BLaER1 treated with 17β-estradiol and CSF1 and Interleukin-3, amounts not matched to agents 10 nM and 100 nM (cell line): ENCODE measurements around the gene CDK19.
A peak's percentile ranks its signal among the peaks of the same experiment; 100 is the strongest.
"Not testable (repeated sequence)": the region's sequence is repeated elsewhere in the genome, so short reads cannot be mapped to it uniquely, and the experiment has no call there.

Source experiments
- H3K27ac ChIP-seq, 11 experiments: shearing (Covaris generic); formaldehyde crosslinking; 2 replicates each; pipeline ENCODE4 v1.8.1; 2022
- H3K27me3 ChIP-seq, 11 experiments: shearing (Covaris generic); formaldehyde crosslinking; 2 replicates each; pipeline ENCODE4 v1.8.1; 2022
- H3K36me3 ChIP-seq, 11 experiments: shearing (Covaris generic); formaldehyde crosslinking; 2 replicates each; pipeline ENCODE4 v1.8.1; 2022
- H3K4me1 ChIP-seq, 10 experiments: shearing (Covaris generic); formaldehyde crosslinking; 2 replicates each; pipeline ENCODE4 v1.8.1; 2022
- H3K4me2 ChIP-seq, 11 experiments: shearing (Covaris generic); formaldehyde crosslinking; 2 replicates each; pipeline ENCODE4 v1.8.1; 2022
- H3K4me3 ChIP-seq, 10 experiments: shearing (Covaris generic); formaldehyde crosslinking; 2 replicates each; pipeline ENCODE4 v1.8.1; 2022
- H3K9ac ChIP-seq, 11 experiments: shearing (Covaris generic); formaldehyde crosslinking; 2 replicates each; pipeline ENCODE4 v1.8.1; 2022
- H3K9me3 ChIP-seq, 11 experiments: shearing (Covaris generic); formaldehyde crosslinking; replicated peaks in 1 of 11; 2 replicates each; pipeline ENCODE4 v1.8.1; 2022
- H4K20me1 ChIP-seq, 11 experiments: shearing (Covaris generic); formaldehyde crosslinking; 2 replicates each; pipeline ENCODE4 v1.8.1; 2022
- Cebpa-rat ChIP-seq, 11 experiments: shearing (Covaris generic); IDR thresholded peaks; 2 replicates each; pipeline ENCODE4 v1.8.1; 2022

Gene CDK19

GRCh38 chr6:110757926-110758325, 57.3 kb downstream of the CDK19 start:
- Histone ChIP-seq H4K20me1 (peaks cover 0 to 12% (median 0%) of the 10 kb centered on the region in 11 experiments; a peak in 2 of 22 replicates), H3K9ac (no peak overlapping the region), H3K4me3 (no peak overlapping the region), H3K27ac (no peak overlapping the region), H3K36me3 (peaks cover 0 to 47% (median 16%) of the 10 kb centered on the region in 11 experiments; a peak in 13 of 22 replicates), H3K4me2 (no peak overlapping the region), H3K9me3 (no peaks in the 10 kb centered on the region), H3K4me1 (peaks cover 4 to 19% (median 7%) of the 10 kb centered on the region in 10 experiments; a peak in 16 of 20 replicates), H3K27me3 (no peaks in the 10 kb centered on the region)
- no peak for TF ChIP-seq Cebpa-rat (IDR thresholded peaks at IDR 0.05)

GRCh38 chr6:110756817-110757216, 58.5 kb downstream of the CDK19 start:
- Histone ChIP-seq H3K36me3 (peaks cover 0 to 47% (median 16%) of the 10 kb centered on the region in 11 experiments; a peak in 12 of 22 replicates), H3K9me3 (no peaks in the 10 kb centered on the region), H3K4me1 (peaks cover 4 to 14% (median 7%) of the 10 kb centered on the region in 10 experiments; a peak in 17 of 20 replicates), H3K27me3 (no peaks in the 10 kb centered on the region), H3K4me2 (peak overlapping the region in 5 of 11 experiments; percentile 7 to 35 (median 28); a peak in 5 of 22 replicates), H4K20me1 (peaks cover 0 to 12% (median 0%) of the 10 kb centered on the region in 11 experiments; a peak in 2 of 22 replicates), H3K27ac (no peak overlapping the region), H3K9ac (no peak overlapping the region), H3K4me3 (no peak overlapping the region)
- TF ChIP-seq Cebpa-rat (IDR thresholded peaks at IDR 0.05): no peak

DNA sequence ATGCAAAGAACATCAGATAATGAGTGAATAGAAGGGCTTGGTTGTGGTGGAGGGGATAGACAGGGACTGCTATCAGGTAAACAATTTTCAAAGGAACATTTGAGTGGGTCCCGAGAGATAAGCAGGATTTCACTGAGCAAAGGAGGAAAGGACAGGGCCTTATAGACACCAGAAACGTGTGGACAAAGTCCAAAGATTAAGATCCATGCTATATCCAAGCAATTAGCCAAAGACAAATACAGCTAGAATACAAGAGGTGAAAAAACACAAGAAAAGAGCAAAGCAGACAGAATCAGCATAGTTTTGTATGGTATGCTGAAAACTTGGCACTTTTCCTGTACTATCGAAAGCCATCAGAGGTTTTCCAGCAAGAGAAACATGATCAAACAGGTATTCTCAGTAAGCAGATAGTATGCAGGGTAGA, 59.8 kb downstream of the CDK19 start:
- TF ChIP-seq Cebpa-rat (IDR thresholded peaks at IDR 0.05): no peak
- Histone ChIP-seq H3K4me2 (no peak overlapping the region), H3K27ac (no peak overlapping the region)

GRCh38 chr6:110753936-110754668, 61.2 kb downstream of the CDK19 start:
- H3K27me3 ChIP-seq, H3K27ac ChIP-seq, H3K9me3 ChIP-seq, H3K4me2 ChIP-seq, H3K9ac ChIP-seq, H3K4me3 ChIP-seq: not testable (repeated sequence)
- Histone ChIP-seq H3K36me3 (peaks cover 0 to 33% (median 13%) of the 10 kb centered on the region in 11 experiments; a peak in 9 of 22 replicates), H4K20me1 (peaks cover 0 to 12% (median 0%) of the 10 kb centered on the region in 11 experiments; a peak in 2 of 22 replicates), H3K4me1 (peaks cover 20 to 41% (median 30%) of the 10 kb centered on the region in 10 experiments)

More for the DNA sequence above, 59.8 kb downstream of the CDK19 start:
- H3K4me3 ChIP-seq: no peak overlapping the region
- peaks cover 0 to 12% (median 0%) of the 10 kb centered on the region in 11 experiments; a peak in 2 of 22 replicates for H4K20me1 ChIP-seq
- H3K4me1 ChIP-seq: peaks cover 16 to 28% (median 20%) of the 10 kb centered on the region in 10 experiments
- no peaks in the 10 kb centered on the region for H3K9me3 ChIP-seq
- peaks cover 0 to 39% (median 13%) of the 10 kb centered on the region in 11 experiments; a peak in 12 of 22 replicates for H3K36me3 ChIP-seq
- H3K27me3 ChIP-seq: no peaks in the 10 kb centered on the region
- H3K9ac ChIP-seq: no peak overlapping the region

- Histone ChIP-seq H3K9ac (no peak overlapping the region), H3K4me1 (peaks cover 14 to 44% (median 29%) of the 10 kb centered on the region in 10 experiments), H3K27ac (no peak overlapping the region), H3K9me3 (peaks cover 13 to 21% (median 17%) of the 10 kb centered on the region in 11 experiments), H3K4me3 (no peak overlapping the region), H4K20me1 (peaks cover 0 to 4% (median 0%) of the 10 kb centered on the region in 11 experiments; a peak in 1 of 22 replicates), H3K4me2 (peak overlapping the region in 1 of 11 experiments; percentile 4; a peak in 1 of 22 replicates), H3K36me3 (peaks cover 19 to 40% (median 24%) of the 10 kb centered on the region in 11 experiments), H3K27me3 (no peaks in the 10 kb centered on the region)
- TF ChIP-seq Cebpa-rat (IDR thresholded peaks at IDR 0.05): no peak
These were observed 66.8 kb downstream of the CDK19 start for GRCh38 chr6:110748453-110748852.

DNA sequence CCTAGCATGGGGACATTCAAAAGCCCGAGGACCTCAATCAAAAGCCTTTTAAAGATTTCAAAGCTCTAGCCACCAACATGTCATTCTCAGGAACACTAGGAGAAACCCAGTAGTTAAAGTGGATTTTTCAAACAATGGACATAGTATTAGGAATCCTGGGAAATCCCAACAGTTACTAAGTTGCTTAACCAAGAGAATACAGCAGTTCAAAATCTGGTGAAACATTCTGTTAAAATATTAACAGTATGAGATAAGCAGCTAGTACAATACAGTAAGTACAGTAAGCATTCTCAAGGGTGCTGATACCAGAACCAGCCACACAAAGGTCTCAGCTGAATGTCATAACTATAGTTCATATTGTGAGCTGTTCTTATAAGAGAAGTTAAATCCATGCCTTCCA, 68.6 kb downstream of the CDK19 start:
- no peaks in the 10 kb centered on the region for H3K27me3 ChIP-seq
- H4K20me1 ChIP-seq: peaks cover 0 to 4% (median 0%) of the 10 kb centered on the region in 11 experiments; a peak in 1 of 22 replicates
- no peak overlapping the region for H3K9ac ChIP-seq
- peaks cover 37 to 52% (median 42%) of the 10 kb centered on the region in 11 experiments for H3K36me3 ChIP-seq
- H3K27ac ChIP-seq: no peak overlapping the region
- no peak overlapping the region for H3K4me2 ChIP-seq
- peaks cover 31 to 39% (median 35%) of the 10 kb centered on the region in 11 experiments for H3K9me3 ChIP-seq
- TF ChIP-seq Cebpa-rat (IDR thresholded peaks at IDR 0.05): no peak
- peaks cover 14 to 36% (median 29%) of the 10 kb centered on the region in 10 experiments for H3K4me1 ChIP-seq
- H3K4me3 ChIP-seq: no peak overlapping the region

DNA sequence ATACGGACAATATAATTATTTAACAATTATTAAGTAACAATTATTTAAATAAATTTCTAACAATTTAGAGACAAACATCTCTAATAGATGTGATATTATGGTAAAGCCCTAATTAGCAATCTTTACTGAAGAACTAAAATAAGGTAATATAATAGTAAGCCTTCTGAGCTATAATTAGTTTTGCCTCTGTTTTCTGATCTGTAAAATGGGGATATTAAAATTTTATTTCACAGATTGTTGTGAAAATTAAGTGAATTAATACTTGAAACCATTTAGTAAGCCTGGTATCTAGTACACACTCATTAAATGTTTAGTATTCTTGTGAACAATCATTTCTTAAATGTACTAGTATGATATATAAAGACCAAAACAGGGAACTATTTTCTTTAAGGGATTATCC, 70.3 kb downstream of the CDK19 start:
- H4K20me1 ChIP-seq: peaks cover 0 to 4% (median 0%) of the 10 kb centered on the region in 11 experiments; a peak in 1 of 22 replicates
- peaks cover 0 to 23% (median 13%) of the 10 kb centered on the region in 10 experiments; a peak in 14 of 20 replicates for H3K4me1 ChIP-seq
- H3K27ac ChIP-seq: no peak overlapping the region
- H3K4me3 ChIP-seq: no peak overlapping the region
- TF ChIP-seq Cebpa-rat (IDR thresholded peaks at IDR 0.05): no peak
- no peak overlapping the region for H3K9ac ChIP-seq
- no peak overlapping the region for H3K4me2 ChIP-seq
- H3K9me3 ChIP-seq: peaks cover 41 to 52% (median 47%) of the 10 kb centered on the region in 11 experiments
- no peaks in the 10 kb centered on the region for H3K27me3 ChIP-seq
- H3K36me3 ChIP-seq: peaks cover 49 to 69% (median 58%) of the 10 kb centered on the region in 11 experiments

GRCh38 chr6:110742552-110742951, 72.7 kb downstream of the CDK19 start:
- H4K20me1 ChIP-seq, H3K9ac ChIP-seq, H3K4me2 ChIP-seq, H3K27me3 ChIP-seq, H3K27ac ChIP-seq: not testable (repeated sequence)
- Histone ChIP-seq H3K36me3 (peaks cover 52 to 79% (median 64%) of the 10 kb centered on the region in 11 experiments), H3K4me1 (peaks cover 0 to 19% (median 4%) of the 10 kb centered on the region in 10 experiments; a peak in 9 of 20 replicates), H3K4me3 (peak overlapping the region in 3 of 10 experiments; percentile 13 to 16 (median 13); a peak in 1 of 20 replicates), H3K9me3 (peaks cover 41 to 52% (median 47%) of the 10 kb centered on the region in 11 experiments)

DNA sequence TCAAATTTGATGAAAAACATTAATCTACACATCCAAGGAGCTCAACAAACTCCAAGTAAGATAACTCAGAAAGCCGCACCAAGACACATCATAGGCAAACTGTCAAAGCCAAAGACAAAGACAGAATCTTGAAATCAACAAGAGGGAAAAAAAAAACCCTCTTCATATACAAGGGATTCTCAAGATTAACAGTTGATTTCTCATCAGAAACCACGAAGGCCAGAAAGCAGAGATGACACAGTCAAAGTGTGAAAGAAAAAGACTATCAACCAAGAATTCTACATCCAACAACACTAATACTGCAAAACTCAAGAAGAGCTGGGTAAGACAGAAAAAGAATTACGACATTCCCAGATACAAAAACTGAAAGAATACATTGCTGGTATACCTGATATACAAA, 73.8 kb downstream of the CDK19 start:
- no peak for TF ChIP-seq Cebpa-rat (IDR thresholded peaks at IDR 0.05)
- 0 out of 20 replicates have a peak overlapping the region, but pooled peaks of 1 of the 10 experiments have one; percentile 4 for H3K4me3 ChIP-seq
- H3K4me1 ChIP-seq: peaks cover 0 to 19% (median 4%) of the 10 kb centered on the region in 10 experiments; a peak in 9 of 20 replicates
- no peaks in the 10 kb centered on the region for H3K27me3 ChIP-seq
- peaks cover 52 to 82% (median 70%) of the 10 kb centered on the region in 11 experiments for H3K36me3 ChIP-seq
- no peak overlapping the region for H3K9ac ChIP-seq
- H3K9me3 ChIP-seq: peaks cover 41 to 52% (median 47%) of the 10 kb centered on the region in 11 experiments
- no peak overlapping the region for H3K27ac ChIP-seq
- no peak overlapping the region for H3K4me2 ChIP-seq
- peaks cover 0 to 4% (median 0%) of the 10 kb centered on the region in 11 experiments; a peak in 4 of 22 replicates for H4K20me1 ChIP-seq
